ENCODE results near the gene CDKN2AIP.

DNA sequence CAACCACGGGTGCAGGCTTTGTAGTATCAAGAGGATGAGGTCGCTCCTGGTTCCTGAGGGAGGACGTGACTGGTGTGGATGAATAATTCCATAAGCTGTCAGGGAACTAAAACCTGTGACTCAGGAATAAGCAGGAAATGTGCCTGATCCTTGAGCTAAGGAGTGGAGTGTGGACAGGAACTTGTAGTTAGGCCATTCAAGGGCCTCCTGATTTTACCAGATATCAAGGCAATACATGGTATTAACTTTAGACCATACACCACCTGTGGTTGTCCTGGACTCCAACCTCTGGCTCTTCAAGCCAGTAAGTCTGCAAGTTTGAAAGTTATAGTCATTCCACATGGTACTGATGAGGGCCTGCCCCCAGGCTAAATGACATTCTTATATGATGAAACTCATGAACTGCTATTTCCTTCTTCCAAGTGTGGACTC is 48.4 kb downstream of the CDKN2AIP start:
- TF ChIP-seq CTCF (conservative IDR thresholded peaks at IDR 0.05; ENCODE audit: low read depth, low read length), result no peak
- TF ChIP-seq EZH2 (IDR thresholded peaks at IDR 0.05; ENCODE audit: borderline replicate concordance, low read depth, low read length, poor library complexity, severe bottlenecking), result no peak
